OCI-LY1 (cell line): ENCODE measurements around the gene PFDN6.

Source experiments
- EZH2 ChIP-seq: fragments of 200-600 bp; sonication (generic), shearing (Covaris generic); IDR thresholded peaks from 2 replicates; pipeline ENCODE4 v1.8.0; 2017; ENCODE audit warnings: borderline replicate concordance, mixed run types, mild to moderate bottlenecking, antibody characterized with exemption, low read length, moderate library complexity, mixed read lengths
- TF ChIP-seq, protein P1 (sequence below): fragments of 200-600 bp; sonication (generic), shearing (Covaris generic); IDR thresholded peaks from 2 replicates; pipeline ENCODE4 v1.5.1; 2017; ENCODE audit warnings: mild to moderate bottlenecking, antibody characterized with exemption, low read length, moderate library complexity, mixed read lengths

- TF ChIP-seq, protein P1, sequence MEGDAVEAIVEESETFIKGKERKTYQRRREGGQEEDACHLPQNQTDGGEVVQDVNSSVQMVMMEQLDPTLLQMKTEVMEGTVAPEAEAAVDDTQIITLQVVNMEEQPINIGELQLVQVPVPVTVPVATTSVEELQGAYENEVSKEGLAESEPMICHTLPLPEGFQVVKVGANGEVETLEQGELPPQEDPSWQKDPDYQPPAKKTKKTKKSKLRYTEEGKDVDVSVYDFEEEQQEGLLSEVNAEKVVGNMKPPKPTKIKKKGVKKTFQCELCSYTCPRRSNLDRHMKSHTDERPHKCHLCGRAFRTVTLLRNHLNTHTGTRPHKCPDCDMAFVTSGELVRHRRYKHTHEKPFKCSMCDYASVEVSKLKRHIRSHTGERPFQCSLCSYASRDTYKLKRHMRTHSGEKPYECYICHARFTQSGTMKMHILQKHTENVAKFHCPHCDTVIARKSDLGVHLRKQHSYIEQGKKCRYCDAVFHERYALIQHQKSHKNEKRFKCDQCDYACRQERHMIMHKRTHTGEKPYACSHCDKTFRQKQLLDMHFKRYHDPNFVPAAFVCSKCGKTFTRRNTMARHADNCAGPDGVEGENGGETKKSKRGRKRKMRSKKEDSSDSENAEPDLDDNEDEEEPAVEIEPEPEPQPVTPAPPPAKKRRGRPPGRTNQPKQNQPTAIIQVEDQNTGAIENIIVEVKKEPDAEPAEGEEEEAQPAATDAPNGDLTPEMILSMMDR = no peak
- TF ChIP-seq EZH2 = no peak
These were observed 41.3 kb downstream of the PFDN6 start for GRCh38 chr6:33330736-33331135.
